ENCODE results near the gene MAD1L1.

DNA sequence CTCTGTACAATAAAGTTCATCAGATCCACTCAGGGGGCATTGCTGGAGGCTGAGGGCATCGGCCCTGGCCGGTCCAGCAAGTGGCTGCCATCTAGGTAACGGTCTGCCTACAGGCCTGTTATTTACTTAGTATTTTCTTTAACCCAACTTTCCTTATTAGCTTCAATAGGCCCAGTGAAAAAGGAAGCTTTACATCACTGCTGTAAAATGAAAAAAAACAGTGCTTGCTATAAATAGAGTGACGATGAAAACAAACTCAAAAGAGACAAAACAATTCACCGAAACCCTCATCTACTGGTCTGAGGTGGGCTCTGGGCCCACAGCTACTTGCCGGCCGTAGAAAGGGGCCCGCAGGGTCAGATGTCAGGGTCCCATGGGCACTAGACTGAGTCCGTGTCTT, 370.2 kb downstream of the MAD1L1 start:
- TF ChIP-seq, protein P1, sequence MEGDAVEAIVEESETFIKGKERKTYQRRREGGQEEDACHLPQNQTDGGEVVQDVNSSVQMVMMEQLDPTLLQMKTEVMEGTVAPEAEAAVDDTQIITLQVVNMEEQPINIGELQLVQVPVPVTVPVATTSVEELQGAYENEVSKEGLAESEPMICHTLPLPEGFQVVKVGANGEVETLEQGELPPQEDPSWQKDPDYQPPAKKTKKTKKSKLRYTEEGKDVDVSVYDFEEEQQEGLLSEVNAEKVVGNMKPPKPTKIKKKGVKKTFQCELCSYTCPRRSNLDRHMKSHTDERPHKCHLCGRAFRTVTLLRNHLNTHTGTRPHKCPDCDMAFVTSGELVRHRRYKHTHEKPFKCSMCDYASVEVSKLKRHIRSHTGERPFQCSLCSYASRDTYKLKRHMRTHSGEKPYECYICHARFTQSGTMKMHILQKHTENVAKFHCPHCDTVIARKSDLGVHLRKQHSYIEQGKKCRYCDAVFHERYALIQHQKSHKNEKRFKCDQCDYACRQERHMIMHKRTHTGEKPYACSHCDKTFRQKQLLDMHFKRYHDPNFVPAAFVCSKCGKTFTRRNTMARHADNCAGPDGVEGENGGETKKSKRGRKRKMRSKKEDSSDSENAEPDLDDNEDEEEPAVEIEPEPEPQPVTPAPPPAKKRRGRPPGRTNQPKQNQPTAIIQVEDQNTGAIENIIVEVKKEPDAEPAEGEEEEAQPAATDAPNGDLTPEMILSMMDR (IDR thresholded peaks at IDR 0.05): no peak
- no peak for TF ChIP-seq POLR2A (IDR thresholded peaks at IDR 0.05)
